Trophoblast cell (in vitro differentiated cells and primary cell): ENCODE results near the gene NMNAT3.

Experiments used
- DNase-seq, 2 donors: peaks; one replicate each; pipeline ENCODE4 v3.0.0-alpha.2; 2016
- H2AFZ ChIP-seq: 2 replicates; pipeline ENCODE4 v1.6.1; 2013; ENCODE audit warnings: low read length, moderate library complexity, mild to moderate bottlenecking; ENCODE audit not compliant: insufficient read depth, poor library complexity
- H2AK5ac ChIP-seq: 2 replicates; pipeline ENCODE4 v1.6.1; 2013; ENCODE audit warnings: mild to moderate bottlenecking, low read length
- H2BK120ac ChIP-seq: 2 replicates; pipeline ENCODE4 v1.6.1; 2013; ENCODE audit warnings: low read length, mild to moderate bottlenecking, moderate library complexity; ENCODE audit not compliant: insufficient read depth, poor library complexity
- H2BK12ac ChIP-seq: 2 replicates; pipeline ENCODE4 v1.6.1; 2013; ENCODE audit warnings: mild to moderate bottlenecking, low read length, moderate library complexity
- H2BK5ac ChIP-seq: 2 replicates; pipeline ENCODE4 v1.6.1; 2013; ENCODE audit warnings: low read length, low read depth, moderate library complexity, mild to moderate bottlenecking; ENCODE audit not compliant: poor library complexity
- H3K14ac ChIP-seq: 2 replicates; pipeline ENCODE4 v1.6.1; 2013; ENCODE audit warnings: mild to moderate bottlenecking, low read length
- H3K18ac ChIP-seq: 2 replicates; pipeline ENCODE4 v1.6.1; 2013; ENCODE audit warnings: mild to moderate bottlenecking, low read length
- H3K23ac ChIP-seq: 2 replicates; pipeline ENCODE4 v1.6.1; 2013; ENCODE audit warnings: low read length
- H3K27ac ChIP-seq: 2 replicates; pipeline ENCODE4 v1.5.1; 2013; ENCODE audit warnings: low read depth, mild to moderate bottlenecking, inconsistent platforms, low read length, moderate library complexity
- H3K27me3 ChIP-seq: 2 replicates; pipeline ENCODE4 v1.6.1; 2013; ENCODE audit warnings: inconsistent platforms, mild to moderate bottlenecking, low read length, moderate library complexity; ENCODE audit not compliant: insufficient read depth
- H3K36me3 ChIP-seq, 2 experiments: 1 replicate in 1 of 2; 2 replicates in 1 of 2; pipeline ENCODE4 v1.6.1; 2013; ENCODE audit warnings: low read length in 2 of 2, mild to moderate bottlenecking in 2 of 2, moderate library complexity in 1 of 2; ENCODE audit not compliant: insufficient read depth in 2 of 2, control insufficient read depth in 1 of 2
- H3K4ac ChIP-seq: 2 replicates; pipeline ENCODE4 v1.6.1; 2013; ENCODE audit warnings: low read depth, mild to moderate bottlenecking, low read length, moderate library complexity
- H3K4me1 ChIP-seq, 2 experiments: 1 replicate in 1 of 2; 2 replicates in 1 of 2; pipeline ENCODE4 v1.6.1; 2013; ENCODE audit warnings: low read length in 2 of 2, mild to moderate bottlenecking in 2 of 2, moderate library complexity in 1 of 2; ENCODE audit not compliant: insufficient read depth in 2 of 2, control insufficient read depth in 1 of 2
- H3K4me2 ChIP-seq: 2 replicates; pipeline ENCODE4 v1.6.1; 2013; ENCODE audit warnings: inconsistent platforms, mild to moderate bottlenecking, low read length, moderate library complexity
- H3K4me3 ChIP-seq: 2 replicates; pipeline ENCODE4 v1.5.1; 2013; ENCODE audit warnings: mild to moderate bottlenecking, low read depth, low read length, inconsistent platforms
- H3K79me1 ChIP-seq: one replicate; pipeline ENCODE4 v1.6.1; 2013; ENCODE audit warnings: low read length
- H3K79me2 ChIP-seq: 2 replicates; pipeline ENCODE4 v1.6.1; 2013; ENCODE audit warnings: low read length, mild to moderate bottlenecking; ENCODE audit not compliant: control insufficient read depth, insufficient read depth, poor library complexity
- H3K9ac ChIP-seq: 2 replicates; pipeline ENCODE4 v1.6.1; 2013; ENCODE audit warnings: mild to moderate bottlenecking, low read length
- H3K9me3 ChIP-seq: 2 replicates; pipeline ENCODE4 v1.6.1; 2013; ENCODE audit warnings: low read depth, mild to moderate bottlenecking, control low read depth, inconsistent platforms, low read length; ENCODE audit not compliant: insufficient read depth
- H4K12ac ChIP-seq: 2 replicates; pipeline ENCODE4 v1.6.1; 2013; ENCODE audit warnings: low read depth, mild to moderate bottlenecking, low read length, moderate library complexity
- H4K8ac ChIP-seq: 2 replicates; pipeline ENCODE4 v1.6.1; 2013; ENCODE audit warnings: low read depth, mild to moderate bottlenecking, low read length, moderate library complexity
- H4K91ac ChIP-seq: one replicate; pipeline ENCODE4 v1.6.1; 2013; ENCODE audit warnings: low read depth, mild to moderate bottlenecking, low read length, moderate library complexity
- WGBS: extraction: QIAGEN DNeasy Blood & Tissue Kit; methylation state at CpG from one replicate; pipeline ENCODE4 v1.1.7; 2013; ENCODE audit warnings: missing lambda C conversion rate; ENCODE audit not compliant: insufficient read length, insufficient coverage; ENCODE audit errors: extremely low coverage; 5-methylcytosine and 5-hydroxymethylcytosine counted together

NMNAT3 gene

GRCh38 chr3:139523718-139524117 is 154.1 kb downstream of the NMNAT3 start:
- no peaks in the 10 kb centered on the region for H3K27me3 ChIP-seq
- WGBS, result no CpG with 5 or more reads among the region's 1 CpG
- no peak overlapping the region for H2BK120ac ChIP-seq
- no peak overlapping the region for H2BK12ac ChIP-seq
- H4K8ac ChIP-seq, result no peak overlapping the region
- DNase-seq, result no peak
- no peak overlapping the region for H2AFZ ChIP-seq
- no peak overlapping the region for H3K4me3 ChIP-seq
- H3K4me1 ChIP-seq, result no peaks in the 10 kb centered on the region
- H4K12ac ChIP-seq, result no peak overlapping the region
- no peak overlapping the region for H4K91ac ChIP-seq
- no peak overlapping the region for H3K27ac ChIP-seq
- H3K9me3 ChIP-seq, result no peaks in the 10 kb centered on the region
- H3K79me1 ChIP-seq, result no peaks in the 10 kb centered on the region
- no peak overlapping the region for H3K4me2 ChIP-seq
- no peak overlapping the region for H3K9ac ChIP-seq
- H3K18ac ChIP-seq, result no peak overlapping the region
- no peak overlapping the region for H2BK5ac ChIP-seq
- no peak overlapping the region for H3K4ac ChIP-seq
- no peaks in the 10 kb centered on the region for H3K79me2 ChIP-seq
- H3K14ac ChIP-seq, result no peak overlapping the region
- no peak overlapping the region for H3K23ac ChIP-seq
- H2AK5ac ChIP-seq, result no peak overlapping the region
- H3K36me3 ChIP-seq, result no peaks in the 10 kb centered on the region

- no peak overlapping the region for H2BK120ac ChIP-seq
- H3K4me3 ChIP-seq, result no peak overlapping the region
- H2BK12ac ChIP-seq, result no peak overlapping the region
- H4K12ac ChIP-seq, result no peak overlapping the region
- no peak overlapping the region for H3K9ac ChIP-seq
- H2AK5ac ChIP-seq, result no peak overlapping the region
- no peak overlapping the region for H3K4ac ChIP-seq
- no peak overlapping the region for H4K8ac ChIP-seq
- no peaks in the 10 kb centered on the region for H3K79me2 ChIP-seq
- H3K27me3 ChIP-seq, result no peaks in the 10 kb centered on the region
- no CpG with 5 or more reads among the region's 5 CpGs for WGBS
- no peak overlapping the region for H3K14ac ChIP-seq
- DNase-seq, result no peak
- H3K79me1 ChIP-seq, result no peaks in the 10 kb centered on the region
- H3K36me3 ChIP-seq, result no peaks in the 10 kb centered on the region
- H2AFZ ChIP-seq, result no peak overlapping the region
- no peak overlapping the region for H3K23ac ChIP-seq
- no peak overlapping the region for H3K4me2 ChIP-seq
- H2BK5ac ChIP-seq, result no peak overlapping the region
- no peak overlapping the region for H4K91ac ChIP-seq
- no peaks in the 10 kb centered on the region for H3K9me3 ChIP-seq
- no peak overlapping the region for H3K18ac ChIP-seq
- no peaks in the 10 kb centered on the region for H3K4me1 ChIP-seq
- H3K27ac ChIP-seq, result no peak overlapping the region
Measured at GRCh38 chr3:139523166-139523565, 154.6 kb downstream of the NMNAT3 start.

DNA sequence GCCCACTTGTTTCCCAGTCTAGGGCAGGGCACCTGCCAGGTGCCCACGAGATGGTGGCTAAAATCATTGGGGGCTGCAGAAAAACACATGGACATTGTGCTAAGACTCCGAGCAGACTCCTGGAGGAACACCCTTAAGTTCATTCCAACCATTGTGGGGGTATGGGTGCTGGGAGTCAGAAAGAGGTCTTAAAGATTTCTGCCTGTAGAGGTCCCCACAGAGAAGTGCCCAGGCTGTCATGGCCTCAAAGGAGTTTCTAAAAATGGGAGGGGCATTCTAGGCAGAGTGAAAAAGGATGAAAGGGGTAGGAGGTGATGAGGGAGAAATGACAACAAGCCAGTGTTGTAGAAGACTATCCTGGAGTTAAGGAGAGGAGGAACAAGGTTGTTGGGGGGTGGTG is 155.4 kb downstream of the NMNAT3 start:
- Histone ChIP-seq H2BK5ac (no peak overlapping the region), H4K91ac (no peak overlapping the region), H3K79me1 (no peaks in the 10 kb centered on the region), H2AFZ (no peak overlapping the region), H3K9me3 (no peaks in the 10 kb centered on the region), H3K27me3 (no peaks in the 10 kb centered on the region), H4K12ac (no peak overlapping the region), H4K8ac (no peak overlapping the region), H3K36me3 (no peaks in the 10 kb centered on the region), H3K4me2 (no peak overlapping the region), H3K4me1 (no peaks in the 10 kb centered on the region), H3K14ac (no peak overlapping the region), H2BK12ac (no peak overlapping the region), H2BK120ac (no peak overlapping the region), H3K4ac (no peak overlapping the region), H3K18ac (no peak overlapping the region), H3K79me2 (no peaks in the 10 kb centered on the region), H3K23ac (no peak overlapping the region), H3K4me3 (no peak overlapping the region), H3K9ac (no peak overlapping the region), H2AK5ac (no peak overlapping the region), H3K27ac (no peak overlapping the region)
- no peak for DNase-seq
- WGBS, result no CpG with 5 or more reads among the region's 2 CpGs

DNA sequence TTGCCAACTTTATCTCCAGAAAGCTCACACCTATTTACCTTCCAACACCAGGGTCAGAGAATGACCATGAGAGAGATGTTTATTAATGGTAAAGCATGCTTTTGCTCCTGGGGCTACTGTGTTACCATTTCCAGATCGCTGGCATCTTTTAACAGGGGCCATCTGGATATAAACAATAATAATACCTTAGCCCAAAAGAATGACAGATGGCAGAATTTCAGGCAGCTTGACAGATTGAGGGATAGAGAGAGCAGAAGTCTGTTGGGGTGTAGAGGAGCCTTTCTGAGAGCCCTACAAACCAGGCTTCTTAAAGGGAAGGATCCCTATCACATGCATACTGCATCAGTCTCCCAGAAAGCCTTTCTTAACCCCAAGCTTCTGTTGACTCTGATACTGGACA is 156.0 kb downstream of the NMNAT3 start:
- Histone ChIP-seq H3K27me3 (no peaks in the 10 kb centered on the region), H3K4me2 (no peak overlapping the region), H3K79me1 (no peaks in the 10 kb centered on the region), H3K9ac (no peak overlapping the region), H3K23ac (no peak overlapping the region), H3K36me3 (no peaks in the 10 kb centered on the region), H2BK5ac (no peak overlapping the region), H3K9me3 (no peaks in the 10 kb centered on the region), H3K79me2 (no peaks in the 10 kb centered on the region), H3K4me3 (no peak overlapping the region), H4K8ac (no peak overlapping the region), H4K91ac (no peak overlapping the region), H2BK12ac (no peak overlapping the region), H4K12ac (no peak overlapping the region), H3K18ac (no peak overlapping the region), H3K14ac (no peak overlapping the region), H3K4me1 (no peaks in the 10 kb centered on the region), H2BK120ac (no peak overlapping the region), H3K4ac (no peak overlapping the region), H2AK5ac (no peak overlapping the region), H2AFZ (no peak overlapping the region), H3K27ac (no peak overlapping the region)
- no peak for DNase-seq
- no CpG with 5 or more reads among the region's 1 CpG for WGBS
